GM23338 (cell line): Measurements from ENCODE around the gene TMA7B. TPM values are rescaled to one million over a fixed set of nuclear protein-coding genes. Genes with fewer than 3 reads are reported as not detected.

Experiments used
- ATAC-seq: fragments of 200-7000 bp; cut with Tn5 transposase; 3 replicates; pipeline ENCODE4 v1.9.1; 2020
- DNase-seq: peaks from one replicate; pipeline ENCODE4 v3.0.0-alpha.2; 2015; ENCODE audit warnings: low spot score
- H2AFZ ChIP-seq: fragments of 200-600 bp; sonication (generic); 2 replicates; pipeline ENCODE4 v1.8.0; 2016; ENCODE audit warnings: antibody characterized with exemption, mild to moderate bottlenecking, moderate library complexity
- H3F3A ChIP-seq: fragments of 200-600 bp; sonication (generic); replicated peaks from 2 replicates; pipeline ENCODE4 v1.8.0; 2017; ENCODE audit warnings: antibody characterized with exemption, mixed run types, low read depth
- H3K27ac ChIP-seq: fragments of 200-600 bp; sonication (generic); 2 replicates; pipeline ENCODE4 v1.6.1; 2016; ENCODE audit warnings: low read depth
- H3K27me3 ChIP-seq: fragments of 200-600 bp; sonication (generic); 2 replicates; pipeline ENCODE4 v1.8.0; 2016; ENCODE audit warnings: mild to moderate bottlenecking, mixed run types, moderate library complexity; ENCODE audit not compliant: insufficient read depth
- H3K36me3 ChIP-seq: fragments of 200-600 bp; sonication (generic); 2 replicates; pipeline ENCODE4 v1.8.0; 2016; ENCODE audit warnings: mild to moderate bottlenecking; ENCODE audit not compliant: insufficient read depth
- H3K4me1 ChIP-seq: fragments of 200-600 bp; sonication (generic); 2 replicates; pipeline ENCODE4 v1.8.0; 2016; ENCODE audit warnings: mild to moderate bottlenecking, moderate library complexity; ENCODE audit not compliant: insufficient read depth
- H3K4me2 ChIP-seq: fragments of 200-600 bp; sonication (generic); 2 replicates; pipeline ENCODE4 v1.7.1; 2017; ENCODE audit warnings: mixed run types
- H3K4me3 ChIP-seq: fragments of 200-600 bp; sonication (generic); 2 replicates; pipeline ENCODE4 v1.6.1; 2016; ENCODE audit warnings: mixed run types
- H3K79me2 ChIP-seq: fragments of 200-600 bp; sonication (generic); replicated peaks from 2 replicates; pipeline ENCODE4 v1.8.0; 2017; ENCODE audit warnings: mild to moderate bottlenecking; ENCODE audit not compliant: insufficient read depth
- H3K9me2 ChIP-seq: fragments of 200-600 bp; sonication (generic); 2 replicates; pipeline ENCODE4 v1.8.0; 2017; ENCODE audit not compliant: insufficient read depth
- H4K20me1 ChIP-seq: fragments of 200-600 bp; sonication (generic); replicated peaks from 2 replicates; pipeline ENCODE4 v1.8.0; 2017; ENCODE audit warnings: mild to moderate bottlenecking; ENCODE audit not compliant: insufficient read depth
- H3K27ac Mint-ChIP-seq: 2 replicates; pipeline ENCODE4 v1.8.0; 2020; ENCODE audit warnings: inconsistent platforms, mild to moderate bottlenecking, moderate library complexity, mixed read lengths
- H3K27me3 Mint-ChIP-seq: 3 replicates; pipeline ENCODE4 v1.8.0; 2022; ENCODE audit warnings: low read depth, mild to moderate bottlenecking, moderate library complexity, mixed read lengths, inconsistent platforms; ENCODE audit not compliant: insufficient read depth, poor library complexity
- H3K36me3 Mint-ChIP-seq: 3 replicates; pipeline ENCODE4 v1.8.0; 2021; ENCODE audit warnings: low read depth, mild to moderate bottlenecking, inconsistent platforms, moderate library complexity, mixed read lengths
- H3K4me1 Mint-ChIP-seq: 3 replicates; pipeline ENCODE4 v1.8.0; 2020; ENCODE audit warnings: mild to moderate bottlenecking, inconsistent platforms, mixed read lengths
- H3K4me3 Mint-ChIP-seq: 3 replicates; pipeline ENCODE4 v1.8.0; 2021; ENCODE audit warnings: moderate library complexity, mild to moderate bottlenecking, inconsistent platforms, mixed read lengths
- H3K9me3 Mint-ChIP-seq: 3 replicates; pipeline ENCODE4 v1.8.0; 2020; ENCODE audit warnings: moderate library complexity, mild to moderate bottlenecking, inconsistent platforms, mixed read lengths
- CREB1 ChIP-seq: fragments of 250-450 bp; sonication (Bioruptor Pico); IDR thresholded peaks from 2 replicates; pipeline ENCODE4 v1.5.0; 2020; ENCODE audit warnings: low read depth, mild to moderate bottlenecking, moderate library complexity
- EZH2 ChIP-seq: fragments of 200-600 bp; sonication (generic); IDR thresholded peaks from one replicate; pipeline ENCODE4 v1.8.0; 2017; ENCODE audit warnings: antibody characterized with exemption, mild to moderate bottlenecking, low read depth; ENCODE audit not compliant: unreplicated experiment
- EZH2phosphoT487 ChIP-seq: fragments of 200-600 bp; sonication (generic); IDR thresholded peaks from one replicate; pipeline ENCODE4 v1.8.1; 2018; ENCODE audit warnings: antibody characterized with exemption; ENCODE audit not compliant: unreplicated experiment
- JUNB ChIP-seq: IDR thresholded peaks from one replicate; pipeline ENCODE4 v1.6.1; 2016; ENCODE audit warnings: antibody characterized with exemption; ENCODE audit not compliant: unreplicated experiment
- NANOG ChIP-seq: IDR thresholded peaks from 2 replicates; pipeline ENCODE4 v1.6.1; 2016; ENCODE audit warnings: antibody characterized with exemption, borderline replicate concordance
- POLR2AphosphoS5 ChIP-seq: IDR thresholded peaks from 2 replicates; pipeline ENCODE4 v1.6.1; 2016; ENCODE audit warnings: antibody characterized with exemption, low read depth
- STAT1 ChIP-seq: IDR thresholded peaks from one replicate; pipeline ENCODE4 v1.6.1; 2016; ENCODE audit warnings: antibody characterized with exemption; ENCODE audit not compliant: unreplicated experiment
- ZNF114 ChIP-seq: fragments of 250-450 bp; sonication (Bioruptor Pico); IDR thresholded peaks from 2 replicates; pipeline ENCODE4 v1.5.0; 2020; ENCODE audit warnings: mild to moderate bottlenecking, moderate library complexity
- ZNF331 ChIP-seq: fragments of 250-450 bp; sonication (Bioruptor Pico); IDR thresholded peaks from 2 replicates; pipeline ENCODE4 v1.5.0; 2020; ENCODE audit warnings: low read depth, mild to moderate bottlenecking, moderate library complexity
- polyA plus RNA-seq: library from polyadenylated mRNA; unstranded; fragments of >200 nt; fragmentation: Nextera tagmentation; extraction: Ambion mirVana; gene quantifications from 2 replicates; pipeline ENCODE4 v1.2.1, GENCODE V29; 2016
- total RNA-seq: library from RNA; depleted of rRNA; stranded (reverse); fragments of >200 nt; shearing (Covaris generic); gene quantifications from 2 replicates; pipeline ENCODE4 v1.2.3, GENCODE V29; 2014
- TF ChIP-seq, protein P1 (sequence below): IDR thresholded peaks from 2 replicates; pipeline ENCODE4 v1.6.1; 2016; ENCODE audit warnings: antibody characterized with exemption
- TF ChIP-seq, protein P2 (sequence below): fragments of 250-450 bp; sonication (Bioruptor Pico); IDR thresholded peaks from 2 replicates; pipeline ENCODE4 v1.5.0; 2020; ENCODE audit warnings: mild to moderate bottlenecking, moderate library complexity
- TF ChIP-seq, protein P3 (sequence below): IDR thresholded peaks from one replicate; pipeline ENCODE4 v1.6.1; 2018; ENCODE audit warnings: antibody characterized with exemption; ENCODE audit not compliant: unreplicated experiment
- TF ChIP-seq, protein P4 (sequence below), 2 experiments: fragments of 200-600 bp in 1 of 2; sonication (generic) in 1 of 2; conservative IDR thresholded peaks; 2 replicates each; pipeline versions ENCODE4 v1.5.1 to v1.6.1; 2016 to 2017; ENCODE audit warnings: antibody characterized with exemption in 2 of 2, low read depth in 2 of 2, mild to moderate bottlenecking in 2 of 2, moderate library complexity in 1 of 2

The TMA7B gene
- total and polyA plus RNA-seq, 2 experiments from 2014 or later, result not detected

DNA sequence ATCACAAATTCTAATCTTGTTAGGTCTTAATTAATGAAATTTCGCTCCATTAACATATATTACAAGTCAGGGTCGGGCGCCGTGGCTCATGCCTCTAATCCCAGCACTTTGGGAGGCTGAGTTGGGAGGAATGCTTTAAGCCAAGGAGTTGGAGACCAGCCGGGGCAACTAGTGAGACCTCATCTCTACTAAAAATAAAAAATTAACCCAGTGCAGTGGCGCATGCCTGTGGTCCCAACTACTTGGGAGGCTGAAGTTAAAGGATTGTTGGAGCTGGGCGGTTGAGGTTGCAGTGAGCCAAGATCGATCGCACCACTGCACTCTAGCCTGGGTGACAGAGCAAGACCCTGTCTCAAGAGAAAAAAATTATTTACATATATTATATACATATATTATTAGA, 1.9 kb downstream of the TMA7B start:
- no peaks in the 10 kb centered on the region for H3K36me3 ChIP-seq
- H3K9me3 Mint-ChIP-seq, result peaks cover 3% of the 10 kb centered on the region; the same call in 1 of the 3 replicates
- H3K9me2 ChIP-seq, result no peaks in the 10 kb centered on the region
- no peak overlapping the region for H3K27ac Mint-ChIP-seq
- DNase-seq (no peak), ATAC-seq (no peak)
- TF ChIP-seq, protein P1, sequence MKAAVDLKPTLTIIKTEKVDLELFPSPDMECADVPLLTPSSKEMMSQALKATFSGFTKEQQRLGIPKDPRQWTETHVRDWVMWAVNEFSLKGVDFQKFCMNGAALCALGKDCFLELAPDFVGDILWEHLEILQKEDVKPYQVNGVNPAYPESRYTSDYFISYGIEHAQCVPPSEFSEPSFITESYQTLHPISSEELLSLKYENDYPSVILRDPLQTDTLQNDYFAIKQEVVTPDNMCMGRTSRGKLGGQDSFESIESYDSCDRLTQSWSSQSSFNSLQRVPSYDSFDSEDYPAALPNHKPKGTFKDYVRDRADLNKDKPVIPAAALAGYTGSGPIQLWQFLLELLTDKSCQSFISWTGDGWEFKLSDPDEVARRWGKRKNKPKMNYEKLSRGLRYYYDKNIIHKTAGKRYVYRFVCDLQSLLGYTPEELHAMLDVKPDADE, result no peak
- TF ChIP-seq STAT1, result no peak
- TF ChIP-seq, protein P2, sequence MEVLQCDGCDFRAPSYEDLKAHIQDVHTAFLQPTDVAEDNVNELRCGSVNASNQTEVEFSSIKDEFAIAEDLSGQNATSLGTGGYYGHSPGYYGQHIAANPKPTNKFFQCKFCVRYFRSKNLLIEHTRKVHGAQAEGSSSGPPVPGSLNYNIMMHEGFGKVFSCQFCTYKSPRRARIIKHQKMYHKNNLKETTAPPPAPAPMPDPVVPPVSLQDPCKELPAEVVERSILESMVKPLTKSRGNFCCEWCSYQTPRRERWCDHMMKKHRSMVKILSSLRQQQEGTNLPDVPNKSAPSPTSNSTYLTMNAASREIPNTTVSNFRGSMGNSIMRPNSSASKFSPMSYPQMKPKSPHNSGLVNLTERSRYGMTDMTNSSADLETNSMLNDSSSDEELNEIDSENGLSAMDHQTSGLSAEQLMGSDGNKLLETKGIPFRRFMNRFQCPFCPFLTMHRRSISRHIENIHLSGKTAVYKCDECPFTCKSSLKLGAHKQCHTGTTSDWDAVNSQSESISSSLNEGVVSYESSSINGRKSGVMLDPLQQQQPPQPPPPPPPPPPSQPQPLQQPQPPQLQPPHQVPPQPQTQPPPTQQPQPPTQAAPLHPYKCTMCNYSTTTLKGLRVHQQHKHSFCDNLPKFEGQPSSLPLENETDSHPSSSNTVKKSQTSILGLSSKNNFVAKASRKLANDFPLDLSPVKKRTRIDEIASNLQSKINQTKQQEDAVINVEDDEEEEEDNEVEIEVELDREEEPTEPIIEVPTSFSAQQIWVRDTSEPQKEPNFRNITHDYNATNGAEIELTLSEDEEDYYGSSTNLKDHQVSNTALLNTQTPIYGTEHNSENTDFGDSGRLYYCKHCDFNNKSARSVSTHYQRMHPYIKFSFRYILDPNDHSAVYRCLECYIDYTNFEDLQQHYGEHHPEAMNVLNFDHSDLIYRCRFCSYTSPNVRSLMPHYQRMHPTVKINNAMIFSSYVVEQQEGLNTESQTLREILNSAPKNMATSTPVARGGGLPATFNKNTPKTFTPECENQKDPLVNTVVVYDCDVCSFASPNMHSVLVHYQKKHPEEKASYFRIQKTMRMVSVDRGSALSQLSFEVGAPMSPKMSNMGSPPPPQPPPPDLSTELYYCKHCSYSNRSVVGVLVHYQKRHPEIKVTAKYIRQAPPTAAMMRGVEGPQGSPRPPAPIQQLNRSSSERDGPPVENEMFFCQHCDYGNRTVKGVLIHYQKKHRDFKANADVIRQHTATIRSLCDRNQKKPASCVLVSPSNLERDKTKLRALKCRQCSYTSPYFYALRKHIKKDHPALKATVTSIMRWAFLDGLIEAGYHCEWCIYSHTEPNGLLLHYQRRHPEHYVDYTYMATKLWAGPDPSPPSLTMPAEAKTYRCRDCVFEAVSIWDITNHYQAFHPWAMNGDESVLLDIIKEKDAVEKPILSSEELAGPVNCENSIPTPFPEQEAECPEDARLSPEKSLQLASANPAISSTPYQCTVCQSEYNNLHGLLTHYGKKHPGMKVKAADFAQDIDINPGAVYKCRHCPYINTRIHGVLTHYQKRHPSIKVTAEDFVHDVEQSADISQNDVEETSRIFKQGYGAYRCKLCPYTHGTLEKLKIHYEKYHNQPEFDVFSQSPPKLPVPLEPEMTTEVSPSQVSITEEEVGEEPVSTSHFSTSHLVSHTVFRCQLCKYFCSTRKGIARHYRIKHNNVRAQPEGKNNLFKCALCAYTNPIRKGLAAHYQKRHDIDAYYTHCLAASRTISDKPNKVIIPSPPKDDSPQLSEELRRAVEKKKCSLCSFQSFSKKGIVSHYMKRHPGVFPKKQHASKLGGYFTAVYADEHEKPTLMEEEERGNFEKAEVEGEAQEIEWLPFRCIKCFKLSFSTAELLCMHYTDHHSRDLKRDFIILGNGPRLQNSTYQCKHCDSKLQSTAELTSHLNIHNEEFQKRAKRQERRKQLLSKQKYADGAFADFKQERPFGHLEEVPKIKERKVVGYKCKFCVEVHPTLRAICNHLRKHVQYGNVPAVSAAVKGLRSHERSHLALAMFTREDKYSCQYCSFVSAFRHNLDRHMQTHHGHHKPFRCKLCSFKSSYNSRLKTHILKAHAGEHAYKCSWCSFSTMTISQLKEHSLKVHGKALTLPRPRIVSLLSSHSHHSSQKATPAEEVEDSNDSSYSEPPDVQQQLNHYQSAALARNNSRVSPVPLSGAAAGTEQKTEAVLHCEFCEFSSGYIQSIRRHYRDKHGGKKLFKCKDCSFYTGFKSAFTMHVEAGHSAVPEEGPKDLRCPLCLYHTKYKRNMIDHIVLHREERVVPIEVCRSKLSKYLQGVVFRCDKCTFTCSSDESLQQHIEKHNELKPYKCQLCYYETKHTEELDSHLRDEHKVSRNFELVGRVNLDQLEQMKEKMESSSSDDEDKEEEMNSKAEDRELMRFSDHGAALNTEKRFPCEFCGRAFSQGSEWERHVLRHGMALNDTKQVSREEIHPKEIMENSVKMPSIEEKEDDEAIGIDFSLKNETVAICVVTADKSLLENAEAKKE (CRISPR knock-in tag), result no peak
- no peak for TF ChIP-seq POLR2AphosphoS5
- TF ChIP-seq JUNB, result no peak
- TF ChIP-seq, protein P3, sequence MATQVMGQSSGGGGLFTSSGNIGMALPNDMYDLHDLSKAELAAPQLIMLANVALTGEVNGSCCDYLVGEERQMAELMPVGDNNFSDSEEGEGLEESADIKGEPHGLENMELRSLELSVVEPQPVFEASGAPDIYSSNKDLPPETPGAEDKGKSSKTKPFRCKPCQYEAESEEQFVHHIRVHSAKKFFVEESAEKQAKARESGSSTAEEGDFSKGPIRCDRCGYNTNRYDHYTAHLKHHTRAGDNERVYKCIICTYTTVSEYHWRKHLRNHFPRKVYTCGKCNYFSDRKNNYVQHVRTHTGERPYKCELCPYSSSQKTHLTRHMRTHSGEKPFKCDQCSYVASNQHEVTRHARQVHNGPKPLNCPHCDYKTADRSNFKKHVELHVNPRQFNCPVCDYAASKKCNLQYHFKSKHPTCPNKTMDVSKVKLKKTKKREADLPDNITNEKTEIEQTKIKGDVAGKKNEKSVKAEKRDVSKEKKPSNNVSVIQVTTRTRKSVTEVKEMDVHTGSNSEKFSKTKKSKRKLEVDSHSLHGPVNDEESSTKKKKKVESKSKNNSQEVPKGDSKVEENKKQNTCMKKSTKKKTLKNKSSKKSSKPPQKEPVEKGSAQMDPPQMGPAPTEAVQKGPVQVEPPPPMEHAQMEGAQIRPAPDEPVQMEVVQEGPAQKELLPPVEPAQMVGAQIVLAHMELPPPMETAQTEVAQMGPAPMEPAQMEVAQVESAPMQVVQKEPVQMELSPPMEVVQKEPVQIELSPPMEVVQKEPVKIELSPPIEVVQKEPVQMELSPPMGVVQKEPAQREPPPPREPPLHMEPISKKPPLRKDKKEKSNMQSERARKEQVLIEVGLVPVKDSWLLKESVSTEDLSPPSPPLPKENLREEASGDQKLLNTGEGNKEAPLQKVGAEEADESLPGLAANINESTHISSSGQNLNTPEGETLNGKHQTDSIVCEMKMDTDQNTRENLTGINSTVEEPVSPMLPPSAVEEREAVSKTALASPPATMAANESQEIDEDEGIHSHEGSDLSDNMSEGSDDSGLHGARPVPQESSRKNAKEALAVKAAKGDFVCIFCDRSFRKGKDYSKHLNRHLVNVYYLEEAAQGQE, result no peak
- TF ChIP-seq, protein P4, sequence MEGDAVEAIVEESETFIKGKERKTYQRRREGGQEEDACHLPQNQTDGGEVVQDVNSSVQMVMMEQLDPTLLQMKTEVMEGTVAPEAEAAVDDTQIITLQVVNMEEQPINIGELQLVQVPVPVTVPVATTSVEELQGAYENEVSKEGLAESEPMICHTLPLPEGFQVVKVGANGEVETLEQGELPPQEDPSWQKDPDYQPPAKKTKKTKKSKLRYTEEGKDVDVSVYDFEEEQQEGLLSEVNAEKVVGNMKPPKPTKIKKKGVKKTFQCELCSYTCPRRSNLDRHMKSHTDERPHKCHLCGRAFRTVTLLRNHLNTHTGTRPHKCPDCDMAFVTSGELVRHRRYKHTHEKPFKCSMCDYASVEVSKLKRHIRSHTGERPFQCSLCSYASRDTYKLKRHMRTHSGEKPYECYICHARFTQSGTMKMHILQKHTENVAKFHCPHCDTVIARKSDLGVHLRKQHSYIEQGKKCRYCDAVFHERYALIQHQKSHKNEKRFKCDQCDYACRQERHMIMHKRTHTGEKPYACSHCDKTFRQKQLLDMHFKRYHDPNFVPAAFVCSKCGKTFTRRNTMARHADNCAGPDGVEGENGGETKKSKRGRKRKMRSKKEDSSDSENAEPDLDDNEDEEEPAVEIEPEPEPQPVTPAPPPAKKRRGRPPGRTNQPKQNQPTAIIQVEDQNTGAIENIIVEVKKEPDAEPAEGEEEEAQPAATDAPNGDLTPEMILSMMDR (conservative IDR thresholded peaks at IDR 0.05; ENCODE audit: low read depth in 2 of 2), result no peak
- no peak for TF ChIP-seq EZH2phosphoT487
- no peak for TF ChIP-seq CREB1 (CRISPR knock-in tag)
- no peak for TF ChIP-seq ZNF114 (CRISPR knock-in tag)
- no peak for TF ChIP-seq EZH2
- no peak for TF ChIP-seq NANOG
- TF ChIP-seq ZNF331 (CRISPR knock-in tag), result no peak
- H3K4me2 ChIP-seq, result no peak overlapping the region
- no peaks in the 10 kb centered on the region for H3K79me2 ChIP-seq
- H3K4me1 Mint-ChIP-seq, result peaks cover 25% of the 10 kb centered on the region
- H4K20me1 ChIP-seq, result no peaks in the 10 kb centered on the region
- no peak overlapping the region for H3K4me3 Mint-ChIP-seq
- no peaks in the 10 kb centered on the region for H3F3A ChIP-seq
- H3K27ac ChIP-seq, result no peak overlapping the region
- H3K4me3 ChIP-seq, result no peak overlapping the region
- H3K4me1 ChIP-seq, result peaks cover 4% of the 10 kb centered on the region; the same call in 1 of the 2 replicates
- no peak overlapping the region for H2AFZ ChIP-seq
- H3K27me3 Mint-ChIP-seq, result peaks cover 10% of the 10 kb centered on the region
- no peaks in the 10 kb centered on the region for H3K36me3 Mint-ChIP-seq
- H3K27me3 ChIP-seq, result no peaks in the 10 kb centered on the region
